K562 (cell line): Measurements from ENCODE around the gene CD151. TPM values are rescaled to one million over a fixed set of nuclear protein-coding genes. Genes with fewer than 3 reads are reported as not detected.

Source experiments
- CREM ChIP-seq: IDR thresholded peaks from 2 replicates; pipeline ENCODE4 v1.6.1; 2014; ENCODE audit warnings: antibody characterized with exemption, low read depth
- CTCFL ChIP-seq: IDR thresholded peaks from 2 replicates; pipeline ENCODE4 v1.6.1; 2011; ENCODE audit warnings: borderline replicate concordance, low read depth, mild to moderate bottlenecking, moderate library complexity, low read length; ENCODE audit not compliant: insufficient read depth, poor library complexity, severe bottlenecking
- GATAD2B ChIP-seq: fragments of 450-650 bp; IDR thresholded peaks from 2 replicates; pipeline ENCODE4 v1.6.1; 2017; ENCODE audit warnings: mild to moderate bottlenecking, borderline replicate concordance
- HMGXB4 ChIP-seq: sonication (generic); formaldehyde crosslinking; IDR thresholded peaks from 2 replicates; pipeline ENCODE4 v1.8.1; 2023; ENCODE audit warnings: mild to moderate bottlenecking, missing genetic modification reagents
- HSF4 ChIP-seq: fragments of 250-450 bp; sonication (Bioruptor Pico); IDR thresholded peaks from 2 replicates; pipeline ENCODE4 v2.1.2; 2022; ENCODE audit warnings: mild to moderate bottlenecking, moderate library complexity, borderline replicate concordance
- PCBP1 ChIP-seq: fragments of 200-400 bp; formaldehyde crosslinking; IDR thresholded peaks from 2 replicates; pipeline ENCODE4 v1.6.1; 2018; ENCODE audit warnings: mild to moderate bottlenecking, low read depth, low read length; ENCODE audit not compliant: poor library complexity, severe bottlenecking
- ZNF174 ChIP-seq: fragments of 250-450 bp; sonication (Bioruptor Pico); IDR thresholded peaks from 2 replicates; pipeline ENCODE4 v1.4.0; 2020; ENCODE audit warnings: mild to moderate bottlenecking
- polyA plus RNA-seq, 8 experiments: library from polyadenylated mRNA; depleted of rRNA in 4 of 8; stranded (reverse) in 5 of 8; unstranded in 3 of 8; fragments of >200 nt; fragmentation: Nextera tagmentation in 2 of 8; fragmentation: Illumina TruSeq in 1 of 8; extraction: Ambion mirVana in 2 of 8; extraction: Trizol in 1 of 8; gene quantifications; 2 replicates each; pipeline versions ENCODE4 v1.2.1 to v1.2.3, GENCODE V29; 2011 to 2014; ENCODE audit warnings: inconsistent platforms in 1 of 8, missing spikeins in 1 of 8
- total RNA-seq, 7 experiments: library from RNA; depleted of rRNA in 6 of 7; stranded (reverse); fragments of >200 nt in 6 of 7; fragmentation: Illumina TruSeq in 2 of 7; extraction: Trizol in 2 of 7; gene quantifications; 2 replicates each; pipeline versions ENCODE4 v1.2.1 to v1.2.3, GENCODE V29; 2011 to 2021; ENCODE audit warnings: low replicate concordance in 1 of 7

CD151 gene
- total and polyA plus RNA-seq, 9 of the 15 experiments (the other 6 are each of a cell fraction or from before 2014, with no cell fraction given): 2.3 to 187 (median 140) TPM

GRCh38 chr11:798093-798713 lies 34.5 kb upstream of the CD151 start, which contains the start of gene SLC25A22 (continued):
- TF ChIP-seq CTCFL (peak; percentile 47), PCBP1 (peak; percentile 32), CREM (peak; percentile 13; the same call in 1 of the 2 replicates), HMGXB4 (CRISPR knock-in tag) (0 out of 2 replicates have a peak, but pooled peaks have one; percentile 77), HSF4 (no peak), ZNF174 (CRISPR knock-in tag) (no peak), GATAD2B (peak; percentile 68; the same call in 1 of the 2 replicates)
